HCT116 (cell line): Measurements from ENCODE around the gene PRKG2.

ENCODE experiments used
- CTCF ChIP-seq, 3 experiments: fragments of 200-600 bp in 1 of 3; sonication (generic) in 1 of 3; IDR thresholded peaks in 2 of 3; conservative IDR thresholded peaks in 1 of 3; 2 replicates each; pipeline ENCODE4 v1.5.1; 2012 to 2017; ENCODE audit warnings: low read depth in 2 of 3, low read length in 2 of 3, antibody characterized with exemption in 1 of 3, borderline replicate concordance in 1 of 3, control low read depth in 1 of 3, mild to moderate bottlenecking in 1 of 3, mixed read lengths in 1 of 3, mixed run types in 1 of 3, moderate library complexity in 1 of 3; ENCODE audit not compliant: insufficient read depth in 1 of 3
- ELF1 ChIP-seq: IDR thresholded peaks from 2 replicates; pipeline ENCODE4 v1.6.1; 2012; ENCODE audit warnings: low read depth, borderline replicate concordance
- EZH2 ChIP-seq: fragments of 200-600 bp; sonication (generic); IDR thresholded peaks from 2 replicates; pipeline ENCODE4 v1.6.1; 2017; ENCODE audit warnings: antibody characterized with exemption, mixed run types
- POLR2A ChIP-seq: IDR thresholded peaks from 2 replicates; pipeline ENCODE4 v1.7.0; 2011; ENCODE audit warnings: borderline replicate concordance; ENCODE audit not compliant: insufficient read depth, insufficient read length; ENCODE audit errors: extremely low read depth
- REST ChIP-seq: IDR thresholded peaks from 2 replicates; pipeline ENCODE4 v1.6.1; 2012; ENCODE audit warnings: low read depth
- YY1 ChIP-seq: IDR thresholded peaks from 2 replicates; pipeline ENCODE4 v1.6.1; 2011; ENCODE audit warnings: low read length, low read depth, moderate library complexity, mild to moderate bottlenecking; ENCODE audit not compliant: insufficient replicate concordance; ENCODE audit errors: extremely low read depth

GRCh38 chr4:81196126-81196650 is 18.8 kb downstream of the PRKG2 start:
- TF ChIP-seq REST (no peak), CTCF (IDR thresholded peaks at IDR 0.05 in 2 of 3, conservative IDR thresholded peaks at IDR 0.05 in 1 of 3; ENCODE audit: borderline replicate concordance in 1 of 3, insufficient read depth in 1 of 3, low read depth in 2 of 3, low read length in 2 of 3) (no peak), ELF1 (no peak), POLR2A (no peak), YY1 (no peak), EZH2 (no peak)
